ENCODE results near the gene ALAS1.

ALAS1 gene

DNA sequence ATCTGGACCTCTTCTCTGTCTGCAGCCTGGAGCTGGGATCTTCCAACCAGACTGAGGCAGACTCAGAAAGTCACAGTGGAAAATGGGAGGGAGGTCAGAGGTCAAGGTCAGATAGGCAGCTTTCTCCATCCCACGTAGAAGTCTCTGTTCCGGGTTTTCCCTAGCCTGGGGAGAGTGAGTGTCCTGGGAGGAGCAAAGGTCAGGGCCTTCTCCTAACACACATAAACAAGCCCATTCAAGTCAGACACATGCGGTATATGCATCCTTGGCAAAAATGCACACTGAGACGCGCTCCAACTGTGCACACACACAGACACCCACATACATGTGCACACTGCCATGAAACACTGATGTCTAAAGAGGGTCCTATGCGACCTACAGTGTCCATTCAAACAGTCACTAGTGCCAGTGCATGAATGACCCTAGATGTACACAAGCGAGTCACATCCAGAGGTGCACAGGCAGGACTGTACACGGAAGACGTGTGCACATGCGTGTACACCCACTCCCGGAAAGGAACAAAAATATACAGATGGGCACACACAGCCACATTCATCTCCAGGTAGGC is 40.3 kb downstream of the ALAS1 start:
- no peak for DNase-seq

DNA sequence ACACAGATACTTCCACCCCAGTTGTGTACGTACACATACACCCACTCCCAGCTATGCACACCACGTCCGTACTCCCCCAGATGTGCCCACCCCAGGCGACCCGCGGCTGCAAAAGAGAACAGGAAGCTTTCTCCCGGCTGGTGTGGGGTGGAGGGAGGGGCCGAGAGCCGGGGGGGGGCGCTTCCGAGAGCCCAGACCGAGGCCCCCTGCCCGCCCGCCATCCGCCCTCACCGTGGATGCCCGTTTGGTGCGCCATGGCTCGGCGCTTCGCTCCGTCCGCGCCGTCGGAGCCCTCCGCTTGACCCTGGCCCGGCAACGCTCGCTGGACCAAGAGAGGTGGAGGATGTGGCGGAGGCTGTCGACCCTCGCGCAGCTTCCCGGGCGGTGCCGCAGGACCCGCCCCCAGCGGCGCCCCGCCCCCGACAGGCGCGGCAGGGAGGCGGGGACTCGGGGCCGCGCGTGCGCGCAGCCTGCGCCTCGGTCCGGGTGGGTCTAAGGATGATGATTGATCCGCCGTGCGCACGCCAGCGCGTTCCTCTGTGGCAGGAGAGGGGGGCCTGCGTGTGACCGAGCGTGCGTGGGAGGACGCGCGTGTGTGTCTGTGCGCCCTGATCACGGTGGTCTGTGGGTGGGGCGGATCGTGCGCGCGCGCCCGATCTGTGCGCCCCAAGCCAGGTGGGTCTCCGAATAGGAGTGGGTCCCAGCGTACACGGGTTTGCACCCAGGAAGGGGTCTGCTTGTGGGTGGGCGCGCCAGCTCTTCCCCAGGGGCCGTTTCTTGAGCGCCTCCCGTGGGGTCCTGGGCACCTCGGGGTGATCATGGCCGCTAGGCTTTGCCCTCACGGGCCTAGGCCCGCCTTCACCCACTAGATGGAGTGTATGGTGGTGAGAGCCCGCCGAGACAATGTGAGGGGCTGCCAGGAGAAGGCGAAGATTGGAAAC is 41.1 kb downstream of the ALAS1 start, which contains the start of gene TWF2:
Gene TWF2 (minus strand): TSS at position 398 of the 941 bp plus-strand sequence. CDS start 142 bp downstream, at position 256.
- DNase-seq, result no peak

GRCh38 chr3:52240059-52240885 is 42.3 kb downstream of the ALAS1 start:
- DNase-seq, result peak; percentile 70

- no peak for DNase-seq
Measured at GRCh38 chr3:52240886-52241370, 43.0 kb downstream of the ALAS1 start.

DNA sequence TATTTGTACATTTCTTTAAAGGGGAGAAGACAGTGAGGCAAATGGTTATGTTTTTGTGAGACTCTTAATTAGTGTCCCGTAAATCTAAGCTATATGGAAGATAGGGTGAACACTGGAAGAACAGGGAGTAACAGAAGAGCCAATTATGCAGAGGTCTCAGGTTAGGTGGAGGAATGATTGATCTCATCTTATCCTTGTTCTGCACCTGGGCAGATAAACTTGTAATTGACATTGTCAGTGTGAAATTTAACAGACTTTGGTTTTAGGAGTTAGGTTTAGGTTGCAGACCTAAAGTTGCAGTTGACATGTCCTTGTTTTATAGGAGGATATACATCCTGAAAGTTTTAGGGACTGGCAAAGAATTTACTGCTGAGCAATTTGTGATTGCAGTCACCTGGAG is 44.1 kb downstream of the ALAS1 start:
- no peak for DNase-seq

- DNase-seq, result no peak
Measured at GRCh38 chr3:52243791-52244628, 46.0 kb downstream of the ALAS1 start.

DNA sequence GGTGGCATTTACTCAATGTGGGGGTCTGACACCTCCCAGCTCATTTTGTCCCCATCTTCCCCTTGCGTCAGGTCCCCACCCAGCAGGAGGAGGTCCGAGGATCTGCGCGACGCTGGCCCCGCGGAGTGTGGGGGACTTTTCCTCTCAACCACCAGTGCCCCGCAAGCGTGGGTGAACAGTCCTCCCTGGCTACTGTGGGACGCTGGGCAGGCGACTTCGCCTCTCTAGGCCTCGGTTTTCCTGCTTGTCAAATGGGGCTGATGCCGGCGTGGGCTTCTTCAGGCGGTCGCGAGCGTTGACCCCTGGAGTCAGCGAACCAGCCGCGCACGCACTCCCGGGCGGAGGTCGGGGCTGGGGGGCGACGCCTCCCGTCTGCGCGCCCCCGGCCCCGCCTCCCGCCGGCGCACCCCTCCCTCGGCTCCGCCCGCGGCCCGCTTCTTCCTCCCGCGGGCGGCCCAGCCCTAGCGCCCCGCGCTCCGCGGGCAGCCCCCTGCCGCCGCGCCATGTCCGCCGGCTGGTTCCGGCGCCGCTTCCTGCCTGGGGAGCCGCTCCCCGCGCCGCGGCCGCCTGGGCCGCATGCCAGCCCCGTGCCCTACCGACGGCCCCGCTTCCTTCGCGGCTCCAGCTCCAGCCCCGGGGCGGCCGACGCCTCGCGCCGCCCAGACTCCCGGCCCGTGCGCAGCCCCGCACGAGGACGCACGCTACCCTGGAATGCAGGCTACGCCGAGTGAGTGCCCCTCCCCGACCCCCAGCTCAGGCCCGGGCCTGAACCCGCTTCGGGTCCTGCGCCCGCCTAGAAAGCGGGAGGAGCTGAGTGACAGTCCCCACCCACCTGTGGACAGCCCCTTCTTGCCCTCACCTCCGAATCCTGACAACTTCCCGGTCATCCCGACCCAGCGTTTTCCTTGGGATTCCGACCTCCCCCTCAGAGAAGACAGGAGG is 47.6 kb downstream of the ALAS1 start, which contains the start of gene PPM1M:
Gene PPM1M (plus strand): TSS at position 438 of the 942 bp plus-strand sequence. CDS start 66 bp downstream, at position 504.
- no peak for DNase-seq

- DNase-seq, result no peak
Measured at GRCh38 chr3:52246264-52246620, 48.3 kb downstream of the ALAS1 start.

GRCh38 chr3:52246728-52247408 is 48.9 kb downstream of the ALAS1 start:
- DNase-seq, result no peak

DNA sequence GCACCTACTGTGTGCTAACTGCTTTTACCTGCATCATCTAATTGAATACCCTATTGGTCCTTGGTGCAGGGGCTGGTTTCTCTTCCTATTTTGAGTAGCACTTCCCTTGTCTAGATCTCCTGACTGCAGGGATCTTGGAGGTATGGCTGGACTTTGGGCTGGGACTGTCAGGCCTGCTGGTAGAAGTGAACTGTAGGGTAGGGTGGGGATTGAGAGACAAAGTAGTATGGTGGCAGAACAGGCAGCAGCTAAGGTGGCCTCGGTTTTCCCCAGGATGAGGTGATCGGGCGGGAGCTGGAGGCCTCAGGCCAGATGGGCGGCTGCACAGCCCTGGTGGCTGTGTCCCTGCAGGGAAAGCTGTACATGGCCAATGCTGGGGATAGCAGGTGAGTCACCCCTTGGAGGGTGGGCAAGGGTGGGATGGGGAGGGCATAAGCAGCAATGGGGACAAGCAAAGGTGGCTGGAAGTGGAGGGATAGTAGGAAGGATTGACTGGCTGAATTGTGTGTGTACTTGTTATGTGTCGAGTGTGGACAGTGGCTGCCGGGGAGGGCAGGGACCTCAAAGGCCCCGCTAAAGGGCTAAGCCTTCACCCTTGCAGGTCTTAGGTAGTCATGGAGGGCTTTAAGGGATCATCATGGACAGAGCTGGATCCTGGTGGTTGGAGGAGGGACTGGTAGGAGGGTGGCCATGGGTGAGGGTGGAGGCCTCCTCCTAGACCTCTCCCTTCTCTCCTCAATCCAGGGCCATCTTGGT is 49.6 kb downstream of the ALAS1 start:
- no peak for DNase-seq

DNA sequence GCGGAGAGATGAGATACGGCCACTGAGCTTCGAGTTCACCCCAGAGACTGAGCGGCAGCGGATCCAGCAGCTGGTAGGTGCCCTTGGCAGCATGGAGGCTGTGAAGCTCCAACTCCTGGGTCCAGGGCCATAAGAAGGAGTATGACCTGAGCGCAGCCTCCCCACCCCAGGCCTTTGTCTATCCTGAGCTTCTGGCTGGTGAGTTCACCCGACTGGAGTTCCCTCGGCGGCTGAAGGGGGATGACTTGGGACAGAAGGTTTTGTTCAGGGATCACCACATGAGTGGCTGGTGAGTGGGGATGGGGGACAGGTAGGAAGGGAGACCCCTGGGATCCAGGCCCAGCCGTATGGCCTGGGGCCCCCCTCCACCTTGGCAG is 50.2 kb downstream of the ALAS1 start:
- no peak for DNase-seq

DNA sequence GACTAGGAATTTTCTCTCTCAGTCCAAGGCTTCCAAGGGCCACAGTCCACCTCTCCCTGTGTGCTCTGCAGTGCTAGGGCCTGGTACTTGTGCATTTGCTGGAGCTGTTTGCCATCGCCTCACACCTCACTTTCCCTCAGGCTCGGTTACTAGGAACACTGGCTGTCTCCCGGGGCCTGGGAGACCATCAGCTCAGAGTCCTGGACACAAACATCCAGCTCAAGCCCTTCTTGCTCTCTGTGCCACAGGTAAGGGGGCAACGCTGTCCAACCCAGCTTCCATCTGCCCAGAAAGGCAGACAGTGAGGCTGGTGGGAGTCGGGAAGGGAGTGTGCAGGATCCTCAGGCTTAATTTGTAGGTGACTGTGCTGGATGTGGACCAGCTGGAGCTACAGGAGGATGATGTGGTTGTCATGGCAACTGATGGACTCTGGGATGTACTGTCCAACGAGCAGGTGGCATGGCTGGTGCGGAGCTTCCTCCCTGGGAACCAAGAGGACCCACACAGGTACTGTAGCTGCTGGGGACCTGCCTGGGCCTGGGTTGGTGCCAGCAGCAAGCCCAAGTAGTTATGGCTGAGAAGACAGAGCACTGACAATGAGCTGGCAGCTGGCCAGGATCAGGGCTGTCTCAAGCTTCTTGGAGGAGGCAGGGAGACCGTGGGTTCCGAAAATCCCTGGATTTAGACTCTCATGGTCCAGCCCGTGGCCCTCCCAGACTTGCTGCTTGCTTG is 51.0 kb downstream of the ALAS1 start:
- DNase-seq, result no peak

DNA sequence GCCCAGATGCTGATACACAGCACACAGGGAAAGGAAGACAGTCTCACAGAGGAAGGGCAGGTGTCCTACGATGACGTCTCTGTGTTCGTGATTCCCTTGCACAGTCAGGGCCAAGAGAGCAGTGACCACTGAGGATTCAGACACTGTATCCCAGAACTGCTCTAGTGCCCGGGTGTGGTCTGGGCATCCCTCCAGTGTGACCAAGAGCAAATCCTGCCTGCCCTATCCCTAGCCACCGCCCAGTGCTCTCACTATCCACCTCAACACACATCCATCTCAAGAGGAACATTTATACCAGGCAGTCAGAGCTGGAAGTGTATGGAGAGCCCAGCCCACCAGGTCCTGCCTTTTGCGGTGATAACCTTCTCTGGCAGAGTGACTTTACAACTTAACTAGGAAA is 51.7 kb downstream of the ALAS1 start:
- DNase-seq, result no peak

DNA sequence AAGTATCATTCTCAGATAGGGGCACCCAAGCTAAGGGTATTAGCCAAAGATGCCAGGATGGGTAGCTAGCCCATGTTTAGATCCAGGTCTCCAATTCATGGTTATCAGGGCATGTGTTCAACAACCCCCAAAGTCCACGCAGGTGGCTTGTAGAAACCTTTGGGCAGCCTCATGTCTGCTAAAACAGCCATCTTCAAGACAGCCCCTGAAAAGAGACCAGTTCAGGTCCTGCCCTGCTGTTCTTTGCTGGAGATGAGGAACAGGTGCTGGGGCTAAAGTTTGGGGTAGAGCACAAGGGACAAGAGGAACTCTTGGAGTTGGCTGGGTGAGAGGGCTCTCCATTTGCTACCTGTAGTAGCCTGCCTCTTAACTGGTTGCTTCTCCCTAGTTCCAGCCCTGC is 52.2 kb downstream of the ALAS1 start:
- DNase-seq, result no peak

DNA sequence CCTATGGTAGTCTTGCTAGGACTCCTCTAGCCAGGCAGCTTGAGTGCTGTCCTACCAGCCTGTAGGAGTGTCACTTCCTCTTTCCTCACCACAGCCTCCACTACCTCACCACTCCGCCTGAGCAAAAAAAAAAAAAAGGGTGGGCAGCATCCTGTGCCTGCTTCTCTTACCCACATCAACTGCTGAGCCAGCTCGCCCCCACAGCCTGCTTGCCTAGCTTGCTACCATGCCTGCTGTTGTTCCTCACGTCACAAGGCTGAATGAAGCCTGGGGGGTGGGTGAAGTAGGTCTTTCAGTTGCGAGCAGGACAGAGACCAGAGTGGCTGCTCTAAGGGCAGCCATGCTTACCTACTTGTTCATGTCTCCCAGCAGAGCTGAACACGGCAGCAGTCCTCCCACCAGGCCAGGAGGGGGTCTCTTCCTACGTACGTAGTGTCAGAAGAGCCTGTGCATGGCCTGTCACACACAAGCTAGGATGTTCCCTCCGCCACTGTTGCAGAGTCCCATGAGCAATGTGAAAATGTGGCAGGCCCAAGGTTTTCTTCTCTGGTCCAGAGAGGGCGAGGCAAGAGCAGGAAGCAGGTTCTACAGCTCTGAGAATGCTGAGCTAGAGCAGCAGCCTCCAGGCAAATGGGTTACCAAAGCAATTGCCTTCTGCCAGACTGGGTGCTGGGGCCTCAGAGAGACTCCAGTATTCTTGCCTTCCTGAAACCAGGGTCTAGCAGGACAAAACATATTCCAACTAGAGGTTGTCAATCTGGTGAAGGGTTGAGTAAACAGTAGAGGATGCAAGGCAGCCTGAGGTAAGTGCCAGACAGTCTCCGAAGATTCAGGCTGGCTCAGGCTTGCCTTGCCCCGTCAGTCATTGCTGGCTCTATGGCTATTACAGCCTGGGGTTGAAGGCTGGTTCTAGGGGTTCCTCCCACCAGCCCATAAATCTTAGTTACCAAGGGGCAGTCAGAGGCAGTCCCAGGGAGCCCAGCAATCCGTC is 55.6 kb downstream of the ALAS1 start:
- no peak for DNase-seq

GRCh38 chr3:52254608-52255007 is 56.6 kb downstream of the ALAS1 start:
- DNase-seq, result no peak

- no peak for DNase-seq
Measured at GRCh38 chr3:52256159-52256558, 58.2 kb downstream of the ALAS1 start.

DNA sequence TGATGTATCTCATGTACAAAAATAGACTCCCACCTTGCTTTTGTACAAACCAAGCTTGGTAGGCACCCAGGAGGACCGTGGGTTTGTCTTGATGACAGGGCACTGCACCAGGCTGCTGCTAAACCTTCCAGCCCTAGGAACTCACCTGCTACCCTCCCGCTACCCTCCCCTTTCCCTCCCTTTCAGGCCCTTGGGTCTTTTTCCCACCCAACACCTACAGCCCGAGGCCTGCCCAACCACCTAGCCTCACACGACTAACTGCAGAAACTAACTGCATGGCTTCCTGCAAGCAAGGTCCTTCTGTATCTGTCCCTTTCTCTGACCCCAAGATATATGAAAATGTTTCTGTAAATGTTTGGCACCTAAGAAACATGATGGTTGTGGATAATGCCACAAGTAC is 58.7 kb downstream of the ALAS1 start:
- no peak for DNase-seq
